SKM-1 treated with dmso at 0.1 percent for 144 hours (cell line): Measurements from ENCODE around the gene GRIN2B.

Experiments
- DNase-seq: peaks from one replicate; lab custom pipeline; 2025; ENCODE audit not compliant: unreplicated experiment; lab: John Stamatoyannopoulos, UW

GRIN2B gene

DNA sequence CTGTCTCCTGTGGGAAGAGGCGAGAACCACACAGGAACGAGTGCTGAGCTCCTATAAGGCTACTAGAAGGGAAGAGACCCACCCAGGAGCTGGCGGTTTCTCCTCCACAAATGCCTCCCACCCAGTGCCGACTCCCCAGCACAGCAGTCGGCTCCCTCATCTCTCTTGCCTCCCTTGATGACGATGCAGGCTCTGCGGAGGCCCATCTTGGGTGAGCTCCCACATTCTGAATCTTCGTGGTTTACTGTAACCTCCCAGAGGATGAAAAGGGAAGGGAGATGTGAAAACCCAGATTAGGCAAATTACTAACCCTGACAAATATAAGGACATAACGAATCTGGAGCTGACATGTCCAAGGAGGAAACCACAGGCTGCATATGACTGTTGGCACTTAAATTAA, 23.8 kb downstream of the GRIN2B start:
- no peak for DNase-seq

DNA sequence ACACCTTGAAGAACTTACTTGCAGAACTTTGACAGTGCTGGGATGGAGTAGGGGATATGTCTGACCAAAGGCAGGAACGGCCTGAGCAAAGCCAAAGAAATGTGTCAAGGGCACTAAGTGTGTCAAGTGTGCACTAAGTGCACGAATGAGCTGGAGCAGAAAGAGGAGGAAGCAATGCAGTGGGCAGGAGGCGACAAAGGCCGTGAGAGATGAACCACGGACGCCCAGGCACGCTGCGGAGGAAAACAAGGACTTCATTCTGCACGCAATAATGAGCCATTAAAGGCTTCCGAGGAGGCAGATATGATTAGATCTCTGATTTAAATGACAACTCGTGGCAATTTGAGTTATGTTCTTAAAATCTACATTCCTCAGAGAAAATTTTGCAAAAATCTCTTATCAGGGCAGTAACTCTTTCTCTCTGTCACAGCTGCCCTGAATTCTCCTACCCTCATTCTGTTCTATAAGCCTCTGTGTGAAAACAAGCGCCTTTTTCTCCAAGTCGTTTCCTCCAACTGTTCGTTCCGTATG, 25.3 kb downstream of the GRIN2B start:
- no peak for DNase-seq

DNA sequence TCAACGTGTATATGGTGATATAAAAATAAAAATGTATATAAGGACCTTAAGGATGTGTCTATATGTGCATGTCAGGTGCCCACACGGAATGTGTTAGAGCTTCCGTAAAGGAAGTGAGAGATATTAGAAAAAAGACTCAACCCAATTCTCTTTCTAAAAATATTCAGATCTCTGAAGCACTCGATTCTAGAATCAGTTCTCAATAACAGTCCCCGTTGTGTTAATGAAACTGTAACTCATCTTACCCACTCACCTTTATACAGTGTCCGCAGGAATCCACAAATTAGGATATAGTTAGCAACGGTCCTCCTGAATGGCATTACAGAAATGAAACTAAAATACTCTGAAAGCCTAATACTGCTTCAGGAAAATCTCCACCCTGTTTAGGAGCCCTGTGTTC, 29.3 kb downstream of the GRIN2B start:
- no peak for DNase-seq

GRCh38 chr12:13950502-13950901, 30.9 kb downstream of the GRIN2B start:
- no peak for DNase-seq

- DNase-seq: no peak
Measured at GRCh38 chr12:13948621-13949020, 32.8 kb downstream of the GRIN2B start.

DNA sequence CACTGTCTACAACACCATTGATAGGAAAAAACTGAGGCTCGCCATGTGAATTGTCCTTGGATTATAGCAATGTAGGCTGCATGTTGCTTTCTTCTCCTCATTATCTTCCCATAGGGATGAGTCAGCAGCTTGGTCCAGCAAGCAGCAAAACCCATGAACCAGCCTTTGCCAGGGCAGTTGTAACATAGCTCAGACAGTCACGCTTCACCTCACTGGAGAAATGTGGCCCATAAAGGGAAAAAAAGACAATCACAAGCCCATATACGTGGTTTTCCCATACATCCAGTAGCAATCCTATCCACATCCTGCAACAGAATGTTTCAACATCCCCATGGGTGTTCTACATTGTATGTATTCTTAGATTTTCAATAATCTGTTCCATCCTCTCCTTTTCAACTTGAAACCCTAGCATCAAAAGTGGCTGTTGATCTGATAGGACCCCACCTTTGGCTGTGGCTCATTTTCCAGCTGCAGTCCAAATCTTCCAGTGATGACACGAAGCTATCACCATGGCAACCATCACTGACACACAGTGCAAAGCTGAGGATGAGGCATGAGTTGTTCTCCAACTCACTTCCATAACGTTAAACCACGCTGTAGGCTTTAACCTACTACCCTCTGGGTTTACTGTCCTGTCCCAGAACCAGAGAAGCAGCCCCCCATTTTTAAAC, 34.0 kb downstream of the GRIN2B start:
- no peak for DNase-seq

DNA sequence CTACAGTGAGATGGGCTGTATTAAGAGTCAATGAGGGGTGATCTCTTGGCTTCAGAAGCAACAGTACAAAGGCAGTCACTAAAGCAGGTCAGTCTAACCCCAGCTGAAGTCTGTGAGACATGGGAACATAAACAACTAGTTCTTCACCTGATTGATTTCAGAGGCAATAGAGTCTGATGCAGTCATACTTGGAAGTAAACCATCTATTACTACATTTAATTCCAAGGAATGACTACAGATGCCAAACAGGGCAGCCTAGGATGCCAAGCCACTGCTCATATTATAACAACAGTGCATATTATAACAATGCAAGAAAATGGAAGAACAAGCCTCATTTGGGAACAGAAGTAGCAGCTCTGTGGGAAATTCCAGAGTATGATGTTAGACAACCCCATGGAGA, 35.8 kb downstream of the GRIN2B start:
- DNase-seq: no peak

DNA sequence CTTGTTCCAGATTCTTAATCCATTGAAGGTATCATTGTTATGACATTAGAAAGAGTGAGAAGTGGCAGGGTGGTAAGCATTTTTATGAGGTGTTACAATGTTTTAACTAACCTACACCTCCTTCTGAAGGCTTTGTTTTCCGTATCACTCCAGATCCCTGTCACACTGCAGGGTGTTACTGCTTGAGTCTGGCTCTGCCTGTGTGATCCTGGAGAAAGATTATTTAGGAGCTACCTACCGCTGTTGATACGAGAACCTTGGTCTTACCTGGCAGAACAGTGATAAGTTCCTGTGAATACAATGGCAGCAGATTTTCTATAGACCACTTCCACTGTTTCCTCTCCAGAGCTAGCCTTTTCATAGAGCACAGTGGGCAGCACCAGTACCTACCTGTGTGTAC, 36.2 kb downstream of the GRIN2B start:
- no peak for DNase-seq

DNA sequence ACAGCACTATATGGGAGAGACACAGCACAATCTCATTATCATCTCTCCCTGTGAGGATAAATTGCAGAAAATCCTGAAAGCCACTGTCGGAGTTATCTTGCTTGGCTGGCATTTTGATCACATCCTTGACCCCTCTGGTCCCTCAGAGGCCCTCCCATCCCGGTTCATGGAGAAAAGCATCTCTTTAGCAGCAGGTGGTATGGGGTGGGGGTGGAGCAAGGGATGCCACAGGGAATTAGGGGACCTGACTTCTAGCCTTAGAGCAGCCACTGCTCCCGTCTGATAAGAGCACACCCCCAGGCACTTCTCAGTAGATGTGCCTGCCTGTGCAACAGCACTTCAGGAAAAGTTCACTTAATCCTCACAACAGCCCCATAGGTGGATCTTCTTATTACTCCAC, 38.6 kb downstream of the GRIN2B start:
- no peak for DNase-seq

- DNase-seq: no peak
Measured at GRCh38 chr12:13941258-13942249, 39.8 kb downstream of the GRIN2B start.

- no peak for DNase-seq
Measured at GRCh38 chr12:13940335-13940865, 41.0 kb downstream of the GRIN2B start.

DNA sequence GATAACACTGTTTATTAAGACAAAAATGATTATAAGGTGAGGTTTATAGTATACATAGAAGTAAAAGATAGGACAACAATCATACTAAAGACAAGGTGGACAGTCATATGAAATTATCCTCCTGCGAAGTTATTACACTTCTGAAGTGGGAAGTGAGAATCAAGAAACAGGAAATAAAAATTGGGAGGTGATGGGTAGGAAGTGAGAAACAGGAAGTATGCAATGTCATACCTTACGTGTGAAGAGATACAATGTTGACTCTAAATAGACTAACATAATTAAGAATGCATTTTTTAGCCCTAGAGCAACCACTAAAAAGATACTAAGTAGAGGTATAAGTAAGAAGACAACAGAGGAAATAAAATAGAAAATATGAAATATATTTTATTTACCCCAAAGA, 43.7 kb downstream of the GRIN2B start:
- DNase-seq: no peak

- no peak for DNase-seq
Measured at GRCh38 chr12:13935169-13935568, 46.2 kb downstream of the GRIN2B start.
